HCT116 (cell line): ENCODE results near the gene HOXB13.

Experiments used
- CBX3 ChIP-seq: IDR thresholded peaks from 2 replicates; pipeline ENCODE4 v1.6.1; 2012; ENCODE audit warnings: low read depth
- CTCF ChIP-seq, 3 experiments: fragments of 200-600 bp in 1 of 3; sonication (generic) in 1 of 3; IDR thresholded peaks in 2 of 3; conservative IDR thresholded peaks in 1 of 3; 2 replicates each; pipeline ENCODE4 v1.5.1; 2012 to 2017; ENCODE audit warnings: low read depth in 2 of 3, low read length in 2 of 3, antibody characterized with exemption in 1 of 3, borderline replicate concordance in 1 of 3, control low read depth in 1 of 3, mild to moderate bottlenecking in 1 of 3, mixed read lengths in 1 of 3, mixed run types in 1 of 3, moderate library complexity in 1 of 3; ENCODE audit not compliant: insufficient read depth in 1 of 3
- POLR2A ChIP-seq: IDR thresholded peaks from 2 replicates; pipeline ENCODE4 v1.7.0; 2011; ENCODE audit warnings: borderline replicate concordance; ENCODE audit not compliant: insufficient read depth, insufficient read length; ENCODE audit errors: extremely low read depth
- ZNF274 ChIP-seq: fragments of 200-500 bp; sonication (Bioruptor generic); IDR thresholded peaks from 2 replicates; pipeline ENCODE4 v1.6.1; 2014; ENCODE audit warnings: mild to moderate bottlenecking, low read depth, low read length, inconsistent platforms

- TF ChIP-seq POLR2A: no peak
- no peak for TF ChIP-seq ZNF274
- no peak for TF ChIP-seq CBX3
- TF ChIP-seq CTCF (IDR thresholded peaks at IDR 0.05 in 2 of 3, conservative IDR thresholded peaks at IDR 0.05 in 1 of 3; ENCODE audit: borderline replicate concordance in 1 of 3, insufficient read depth in 1 of 3, low read depth in 2 of 3, low read length in 2 of 3): no peak
These were observed 1.6 kb downstream of the HOXB13 start for GRCh38 chr17:48726916-48727286.
